NCI-H2171 treated with DMSO at 0.1 percent for 48 hours (cell line): ENCODE results near the gene SP110.

Experiments used
- DNase-seq: peaks from one replicate; lab custom pipeline; 2025; lab: John Stamatoyannopoulos, UW

Gene SP110

GRCh38 chr2:230170532-230170931, 49.3 kb downstream of the SP110 start:
- DNase-seq = no peak

DNA sequence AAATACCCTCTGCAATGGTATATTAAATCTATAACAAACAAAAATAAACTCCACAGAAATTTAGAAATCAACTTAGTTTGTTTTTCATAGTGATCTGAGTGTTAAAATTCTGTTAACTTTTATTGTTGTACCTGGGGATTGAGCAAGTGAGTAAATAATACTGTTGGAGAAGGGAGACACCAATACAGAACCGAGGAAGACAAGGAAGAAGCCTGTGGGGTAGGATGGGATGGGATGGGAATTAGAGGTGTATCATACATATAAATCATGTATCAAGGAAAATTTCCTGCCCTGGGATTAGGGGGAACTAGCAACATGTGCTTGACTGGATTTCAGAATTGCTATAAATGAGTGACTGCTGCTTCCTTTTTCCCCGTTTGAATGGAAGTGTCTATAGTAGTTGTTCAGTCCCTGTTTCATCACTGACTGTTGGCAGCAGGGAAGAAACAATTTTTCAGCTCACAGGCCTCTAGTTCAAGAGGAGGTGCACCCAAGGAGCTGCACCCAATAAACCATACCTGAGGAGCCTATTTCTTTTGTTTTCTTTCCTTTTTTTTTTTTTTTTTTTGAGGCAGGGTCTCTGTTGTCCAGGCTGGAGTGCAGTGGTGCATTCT, 53.1 kb downstream of the SP110 start:
- no peak for DNase-seq

GRCh38 chr2:230164139-230164538, 55.6 kb downstream of the SP110 start:
- DNase-seq = no peak

DNA sequence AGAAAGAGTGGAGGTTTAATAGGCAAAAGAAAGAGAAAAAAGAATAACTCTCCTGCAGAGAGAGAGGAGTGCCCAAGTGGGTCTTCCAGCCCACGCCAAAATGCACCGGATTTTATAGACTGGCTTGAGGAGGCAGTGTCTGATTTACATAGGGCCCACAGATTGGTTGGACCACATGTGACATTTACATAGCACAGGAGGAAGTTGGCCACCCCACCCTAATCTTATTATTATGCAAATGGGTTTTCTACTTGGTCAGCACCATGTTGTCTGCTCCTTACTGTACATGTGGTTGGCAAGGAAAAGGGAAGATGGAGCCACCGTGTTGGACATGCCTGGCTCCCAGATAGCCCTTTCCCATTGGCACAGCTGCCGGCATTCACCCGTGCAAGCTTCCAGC, 56.8 kb downstream of the SP110 start:
- no peak for DNase-seq

DNA sequence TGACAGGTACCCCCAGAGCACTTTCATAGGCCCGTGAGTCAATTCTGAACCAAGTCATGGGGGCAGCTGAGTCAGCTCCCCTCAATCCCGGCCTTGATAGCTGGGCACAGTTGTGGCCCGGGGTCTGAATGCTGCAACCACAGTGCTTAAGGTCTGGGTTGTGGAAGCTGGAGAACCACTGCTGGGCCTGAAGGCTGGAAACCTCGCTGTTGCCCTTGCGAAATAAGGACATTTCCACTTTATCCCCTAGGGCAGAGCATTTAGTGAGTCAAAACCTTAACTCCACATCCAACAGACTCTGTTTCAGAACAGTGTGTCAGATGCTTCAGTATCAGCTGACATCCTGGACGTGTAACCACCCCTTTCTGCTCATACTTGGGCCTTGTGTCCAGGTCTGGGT, 58.6 kb downstream of the SP110 start:
- DNase-seq = no peak

- DNase-seq = peak; percentile 1
These were observed 59.6 kb downstream of the SP110 start for GRCh38 chr2:230160112-230160660.

GRCh38 chr2:230158468-230158867, 61.3 kb downstream of the SP110 start:
- DNase-seq = no peak

- DNase-seq = no peak
These were observed 62.7 kb downstream of the SP110 start for GRCh38 chr2:230156782-230157699.

DNA sequence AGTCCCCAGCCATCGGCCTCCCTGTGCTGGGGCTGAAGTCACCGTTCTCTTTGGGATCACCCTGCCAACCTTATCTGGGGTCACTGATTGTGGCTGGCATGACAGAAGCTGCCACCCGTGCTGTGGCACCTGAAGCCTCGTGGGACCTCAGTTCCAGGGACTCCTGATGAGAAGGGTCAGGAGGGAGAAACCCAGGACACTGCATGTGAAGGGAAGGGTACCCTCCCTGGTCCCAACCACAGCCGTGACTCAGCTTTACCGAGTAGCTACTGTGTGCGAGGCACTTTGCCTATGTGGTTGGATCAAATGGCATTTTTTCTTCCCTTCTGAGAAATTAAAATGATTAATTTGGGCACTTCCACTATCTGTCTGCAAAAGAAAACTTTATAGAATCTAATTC, 64.4 kb downstream of the SP110 start:
- no peak for DNase-seq

DNA sequence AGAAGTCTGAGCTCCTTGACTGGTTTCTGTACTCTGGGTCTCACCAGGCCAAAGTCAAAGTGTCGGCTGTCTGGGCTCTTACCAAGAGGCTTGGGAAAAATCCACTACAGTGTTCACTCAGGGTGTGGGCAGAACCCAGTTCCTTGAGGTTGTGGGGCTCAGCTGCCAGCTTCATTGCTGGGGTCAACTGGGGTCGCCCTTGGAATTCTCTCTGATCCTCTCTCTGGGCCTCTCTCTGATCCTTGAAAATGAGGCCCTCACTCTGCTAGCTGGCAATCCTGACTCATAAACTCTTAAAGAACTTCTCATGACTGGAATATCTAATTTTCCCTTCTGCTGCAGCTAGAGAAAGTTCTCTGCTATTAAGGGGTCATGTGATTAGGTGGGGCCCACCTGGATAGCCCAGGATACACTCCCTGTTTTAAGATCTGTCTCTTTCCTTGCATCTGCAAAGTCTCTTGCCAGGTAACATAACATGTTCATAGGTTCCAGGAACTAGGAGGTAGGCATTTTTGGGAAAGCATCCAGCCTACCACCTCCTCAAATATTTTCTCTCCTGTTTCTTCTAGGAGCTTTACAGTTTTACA, 66.3 kb downstream of the SP110 start:
- no peak for DNase-seq

DNA sequence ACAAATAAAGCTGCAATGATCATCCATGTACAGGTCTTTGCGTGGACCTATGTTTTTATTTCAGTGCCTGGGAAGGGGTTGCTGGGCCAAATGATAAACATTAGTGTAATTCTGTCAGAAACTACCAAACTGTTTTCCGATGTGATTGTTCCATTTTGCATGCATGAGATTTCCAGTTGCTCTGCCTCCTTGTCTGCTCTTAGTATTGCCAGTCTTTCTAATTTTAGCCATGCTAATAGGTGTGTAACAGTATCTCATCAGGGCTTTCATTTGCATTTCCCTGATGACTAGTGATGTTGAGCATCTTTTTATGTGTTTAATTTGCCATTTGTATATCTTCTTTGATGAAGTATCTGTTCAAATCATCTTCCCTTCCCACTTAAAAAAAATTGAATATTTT, 67.5 kb downstream of the SP110 start:
- no peak for DNase-seq

- no peak for DNase-seq
These were observed 75.4 kb downstream of the SP110 start for GRCh38 chr2:230144355-230144754.

- no peak for DNase-seq
These were observed 79.1 kb downstream of the SP110 start for GRCh38 chr2:230140667-230141066.

GRCh38 chr2:230137902-230138539, 81.8 kb downstream of the SP110 start:
- DNase-seq = no peak

- DNase-seq = no peak
These were observed 84.7 kb downstream of the SP110 start for GRCh38 chr2:230135130-230135525.

- DNase-seq = no peak
These were observed 85.2 kb downstream of the SP110 start for GRCh38 chr2:230134496-230135129.

- DNase-seq = no peak
These were observed 88.4 kb downstream of the SP110 start for GRCh38 chr2:230131366-230131765.

DNA sequence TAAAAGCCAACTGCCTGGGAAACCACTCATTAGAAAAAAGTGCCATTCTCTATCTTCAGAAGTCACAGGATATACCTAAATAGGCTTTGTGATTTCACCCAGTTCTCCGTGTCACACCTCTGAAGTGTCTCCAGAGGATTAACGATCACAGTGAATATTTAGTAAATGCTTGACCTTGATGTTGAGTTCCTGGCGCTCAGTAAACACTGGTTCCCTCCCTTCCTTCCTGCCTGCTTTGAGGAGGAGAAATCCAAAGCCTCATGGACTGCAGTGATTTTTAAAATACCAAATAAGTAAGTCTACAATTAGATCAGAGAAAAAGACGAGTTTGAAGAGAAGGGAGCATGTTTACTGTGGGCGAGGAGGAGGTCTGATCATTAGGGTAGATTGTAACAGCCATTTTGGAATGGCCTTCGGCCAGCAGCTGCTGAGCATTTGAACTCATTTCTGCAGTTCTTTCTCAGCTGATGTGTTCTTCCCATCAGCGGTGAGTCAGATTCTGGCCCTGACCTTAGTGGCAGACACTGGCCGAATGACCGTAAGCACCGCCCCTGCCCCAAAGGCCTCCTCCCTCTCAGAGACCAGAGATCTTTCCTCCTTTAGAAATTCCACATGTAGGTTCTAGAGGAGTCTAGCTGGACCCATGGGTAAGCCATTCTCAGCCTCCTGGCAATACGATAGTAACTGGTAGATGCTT, 89.0 kb downstream of the SP110 start:
- DNase-seq = no peak

- no peak for DNase-seq
These were observed 90.4 kb downstream of the SP110 start for GRCh38 chr2:230129343-230129742.

- DNase-seq = no peak
These were observed 91.0 kb downstream of the SP110 start for GRCh38 chr2:230128623-230129342.

- DNase-seq = no peak
These were observed 92.6 kb downstream of the SP110 start for GRCh38 chr2:230127195-230127594.
